Liver (tissue), 9 donors: Measurements from ENCODE around the gene DPT. TPM values are rescaled to one million over a fixed set of nuclear protein-coding genes. Genes with fewer than 3 reads are reported as not detected.

Experiments used
- DNase-seq: peaks from one replicate; pipeline ENCODE4 v3.0.0-alpha.2; 2017; ENCODE audit warnings: low spot score
- H3K27ac ChIP-seq, 2 donors: one replicate each; pipeline ENCODE4 v1.7.0; 2013; ENCODE audit warnings: inconsistent platforms in 2 of 2, low read length in 2 of 2, control low read depth in 1 of 2, low read depth in 1 of 2, mild to moderate bottlenecking in 1 of 2
- H3K27me3 ChIP-seq, 4 donors: one replicate each; pipeline versions ENCODE4 v1.6.1 to v1.7.0; 2013; ENCODE audit warnings: low read length in 3 of 4, inconsistent platforms in 1 of 4, mild to moderate bottlenecking in 1 of 4, moderate library complexity in 1 of 4; ENCODE audit not compliant: control insufficient read depth in 4 of 4, insufficient read depth in 4 of 4
- H3K36me3 ChIP-seq, 4 donors: one replicate each; pipeline versions ENCODE4 v1.6.1 to v1.7.0; 2013; ENCODE audit warnings: low read length in 3 of 4, mild to moderate bottlenecking in 3 of 4, low read depth in 1 of 4, moderate library complexity in 1 of 4; ENCODE audit not compliant: control insufficient read depth in 4 of 4, insufficient read depth in 3 of 4
- H3K4me1 ChIP-seq, 4 donors: one replicate each; pipeline versions ENCODE4 v1.6.1 to v1.7.0; 2013; ENCODE audit warnings: low read length in 3 of 4, mild to moderate bottlenecking in 3 of 4, moderate library complexity in 1 of 4; ENCODE audit not compliant: control insufficient read depth in 4 of 4, insufficient read depth in 4 of 4
- H3K4me3 ChIP-seq, 3 donors: one replicate each; pipeline versions ENCODE4 v1.6.1 to v1.7.0; 2013; ENCODE audit warnings: low read length in 3 of 3, control low read depth in 1 of 3, low read depth in 1 of 3, mild to moderate bottlenecking in 1 of 3
- H3K9ac ChIP-seq, 2 donors: one replicate each; pipeline ENCODE4 v1.7.0; 2013; ENCODE audit warnings: low read length in 2 of 2, mild to moderate bottlenecking in 2 of 2, moderate library complexity in 2 of 2, control low read depth in 1 of 2, low read depth in 1 of 2
- H3K9me3 ChIP-seq, 4 donors: one replicate each; pipeline versions ENCODE4 v1.6.1 to v1.7.0; 2013; ENCODE audit warnings: low read length in 3 of 4; ENCODE audit not compliant: control insufficient read depth in 4 of 4
- CTCF ChIP-seq: fragments of 150-350 bp; IDR thresholded peaks from 2 replicates; pipeline ENCODE4 v1.5.1; 2017; ENCODE audit warnings: improper control_type of control experiment, low read depth, low read length; ENCODE audit not compliant: missing input control
- FOXA1 ChIP-seq: IDR thresholded peaks from 2 replicates; pipeline ENCODE4 v1.6.1; 2016; ENCODE audit warnings: antibody characterized with exemption
- FOXA2 ChIP-seq: IDR thresholded peaks from 2 replicates; pipeline ENCODE4 v1.6.1; 2016; ENCODE audit warnings: antibody characterized with exemption
- GABPA ChIP-seq, 2 donors: IDR thresholded peaks in 1 of 2; conservative IDR thresholded peaks in 1 of 2; 2 replicates each; pipeline ENCODE4 v1.6.1; 2016; ENCODE audit warnings: antibody characterized with exemption in 2 of 2, mild to moderate bottlenecking in 1 of 2, moderate library complexity in 1 of 2
- HNF4A ChIP-seq, 2 donors: conservative IDR thresholded peaks; 2 replicates each; pipeline ENCODE4 v1.6.1; 2016; ENCODE audit warnings: antibody characterized with exemption in 2 of 2, mild to moderate bottlenecking in 2 of 2
- HNF4G ChIP-seq: IDR thresholded peaks from 2 replicates; pipeline ENCODE4 v1.6.1; 2016; ENCODE audit warnings: antibody characterized with exemption
- JUND ChIP-seq, 2 donors: IDR thresholded peaks; 2 replicates each; pipeline ENCODE4 v1.6.1; 2016; ENCODE audit warnings: antibody characterized with exemption in 2 of 2
- MAX ChIP-seq: IDR thresholded peaks from 2 replicates; pipeline ENCODE4 v1.6.1; 2016; ENCODE audit warnings: antibody characterized with exemption
- REST ChIP-seq: IDR thresholded peaks from 2 replicates; pipeline ENCODE4 v1.6.1; 2016; ENCODE audit warnings: antibody characterized with exemption, mild to moderate bottlenecking
- SP1 ChIP-seq: IDR thresholded peaks from 2 replicates; pipeline ENCODE4 v1.6.1; 2018; ENCODE audit warnings: antibody characterized with exemption, mild to moderate bottlenecking
- YY1 ChIP-seq: IDR thresholded peaks from 2 replicates; pipeline ENCODE4 v1.6.1; 2016; ENCODE audit warnings: antibody characterized with exemption, mild to moderate bottlenecking
- ZBTB33 ChIP-seq: IDR thresholded peaks from 2 replicates; pipeline ENCODE4 v1.6.1; 2016; ENCODE audit warnings: antibody characterized with exemption
- WGBS: extraction: QIAGEN DNeasy Blood & Tissue Kit; methylation state at CpG from one replicate; pipeline ENCODE4 v1.1.7; 2013; 5-methylcytosine and 5-hydroxymethylcytosine counted together
- polyA plus RNA-seq, 2 donors: library from polyadenylated mRNA; stranded (reverse) in 1 of 2; unstranded in 1 of 2; fragments of 200-250 nt in 1 of 2; fragments of >200 nt in 1 of 2; fragmentation: Nextera tagmentation in 1 of 2; extraction: Ambion mirVana in 1 of 2; gene quantifications; one replicate each; pipeline versions ENCODE4 v1.2.1 to v1.2.3, GENCODE V29; 2013 to 2015
- total RNA-seq, 2 donors: library from RNA; depleted of rRNA; stranded (reverse); fragments of >200 nt; gene quantifications; one replicate each; pipeline ENCODE4 v1.2.3, GENCODE V29; 2014
- donor health status: healthy.
- donor health status: healthy.
- donor health status: healthy.
- donor health status: healthy.
- donor health status: healthy.

DPT gene
- total and polyA plus RNA-seq, 4 donors: 0.42 to 5.0 (median 3.0) TPM

GRCh38 chr1:168719306-168720111, 9.5 kb downstream of the DPT start:
- H3K27ac ChIP-seq: no peak overlapping the region
- no peak overlapping the region for H3K9ac ChIP-seq
- 93% methylated on average over 5 of the region's 5 CpGs for WGBS
- no peaks in the 10 kb centered on the region for H3K27me3 ChIP-seq
- no peaks in the 10 kb centered on the region for H3K4me1 ChIP-seq
- no peaks in the 10 kb centered on the region for H3K36me3 ChIP-seq
- no peak overlapping the region for H3K4me3 ChIP-seq
- DNase-seq: no peak
- TF ChIP-seq ZBTB33 (no peak), FOXA2 (no peak), CTCF (no peak), REST (no peak), HNF4A (conservative IDR thresholded peaks at IDR 0.05) (no peak), HNF4G (no peak), YY1 (no peak), FOXA1 (no peak), SP1 (no peak), GABPA (IDR thresholded peaks at IDR 0.05 in 1 of 2, conservative IDR thresholded peaks at IDR 0.05 in 1 of 2) (no peak), JUND (IDR thresholded peaks at IDR 0.05) (no peak)
- H3K9me3 ChIP-seq: no peaks in the 10 kb centered on the region

- H3K36me3 ChIP-seq: no peaks in the 10 kb centered on the region
- no peak for DNase-seq
- H3K27me3 ChIP-seq: no peaks in the 10 kb centered on the region
- TF ChIP-seq REST (no peak), HNF4G (no peak), MAX (no peak), HNF4A (conservative IDR thresholded peaks at IDR 0.05) (no peak), SP1 (no peak), ZBTB33 (no peak)
- 83% methylated on average over 10 of the region's 10 CpGs for WGBS
- no peaks in the 10 kb centered on the region for H3K9me3 ChIP-seq
- no peak overlapping the region for H3K9ac ChIP-seq
- H3K27ac ChIP-seq: no peak overlapping the region
- no peak overlapping the region for H3K4me3 ChIP-seq
- H3K4me1 ChIP-seq: no peaks in the 10 kb centered on the region
Observed at GRCh38 chr1:168717906-168718891, 10.8 kb downstream of the DPT start.
